HCT116 (cell line): ENCODE measurements around the gene GSTM4.

Experiments used
- CTCF ChIP-seq, 3 experiments: fragments of 200-600 bp in 1 of 3; sonication (generic) in 1 of 3; IDR thresholded peaks in 2 of 3; conservative IDR thresholded peaks in 1 of 3; 2 replicates each; pipeline ENCODE4 v1.5.1; 2012 to 2017; ENCODE audit warnings: low read depth in 2 of 3, low read length in 2 of 3, antibody characterized with exemption in 1 of 3, borderline replicate concordance in 1 of 3, control low read depth in 1 of 3, mild to moderate bottlenecking in 1 of 3, mixed read lengths in 1 of 3, mixed run types in 1 of 3, moderate library complexity in 1 of 3; ENCODE audit not compliant: insufficient read depth in 1 of 3
- EZH2 ChIP-seq: fragments of 200-600 bp; sonication (generic); IDR thresholded peaks from 2 replicates; pipeline ENCODE4 v1.6.1; 2017; ENCODE audit warnings: antibody characterized with exemption, mixed run types
- POLR2A ChIP-seq: IDR thresholded peaks from 2 replicates; pipeline ENCODE4 v1.7.0; 2011; ENCODE audit warnings: borderline replicate concordance; ENCODE audit not compliant: insufficient read depth, insufficient read length; ENCODE audit errors: extremely low read depth
- POLR2AphosphoS5 ChIP-seq: IDR thresholded peaks from 2 replicates; pipeline ENCODE4 v1.6.1; 2011; ENCODE audit warnings: mild to moderate bottlenecking, low read depth, low read length, moderate library complexity
- SRF ChIP-seq: IDR thresholded peaks from 2 replicates; pipeline ENCODE4 v1.6.1; 2012; ENCODE audit warnings: low read depth

DNA sequence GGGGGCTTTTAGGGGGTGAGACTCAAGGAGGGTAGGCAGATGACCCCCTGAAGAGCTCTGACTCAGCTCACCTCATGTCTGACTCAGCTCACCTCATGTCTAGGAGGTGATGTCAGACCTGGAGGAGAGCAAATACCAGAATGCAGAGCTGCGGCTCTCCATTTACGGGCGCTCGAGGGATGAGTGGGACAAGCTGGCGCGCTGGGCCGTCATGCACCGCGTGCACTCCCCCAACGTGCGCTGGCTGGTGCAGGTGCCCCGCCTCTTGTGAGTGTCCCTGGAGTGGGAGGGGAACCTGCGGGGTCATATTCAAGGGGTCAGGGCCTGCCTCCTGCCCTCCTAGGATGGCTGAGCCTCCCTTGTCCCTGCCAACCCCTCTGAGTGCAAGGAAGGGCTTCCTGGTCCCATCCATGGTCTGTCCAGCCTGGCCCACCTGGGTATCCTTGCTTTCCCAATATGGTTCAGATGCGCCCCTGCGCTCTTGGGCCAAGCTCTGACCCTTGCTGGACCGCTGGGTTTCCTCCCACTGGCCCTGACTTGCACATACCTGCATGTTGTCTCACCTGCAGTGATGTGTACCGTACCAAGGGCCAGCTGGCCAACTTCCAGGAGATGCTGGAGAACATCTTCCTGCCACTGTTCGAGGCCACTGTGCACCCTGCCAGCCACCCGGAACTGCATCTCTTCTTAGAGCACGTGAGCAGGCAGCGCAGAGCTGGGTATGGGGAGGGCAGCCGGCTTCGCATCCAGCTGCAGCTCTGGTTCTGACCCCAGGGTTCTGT lies 27.2 kb upstream of the GSTM4 start:
- TF ChIP-seq POLR2AphosphoS5 (no peak), POLR2A (no peak), EZH2 (no peak), CTCF (IDR thresholded peaks at IDR 0.05 in 2 of 3, conservative IDR thresholded peaks at IDR 0.05 in 1 of 3; ENCODE audit: borderline replicate concordance in 1 of 3, insufficient read depth in 1 of 3, low read depth in 2 of 3, low read length in 2 of 3) (no peak), SRF (no peak)
